Neutrophil (primary cell): ENCODE measurements around the gene NSD1.

Experiments used
- H3K27ac ChIP-seq: fragments of 200-600 bp; sonication (generic); 2 replicates; pipeline ENCODE4 v1.5.1; 2016; ENCODE audit warnings: mild to moderate bottlenecking, moderate library complexity
- H3K27me3 ChIP-seq: fragments of 200-600 bp; sonication (generic); 2 replicates; pipeline ENCODE4 v1.6.0; 2016; ENCODE audit warnings: mild to moderate bottlenecking
- H3K36me3 ChIP-seq: fragments of 200-600 bp; sonication (generic); 2 replicates; pipeline ENCODE4 v1.5.1; 2017
- H3K4me1 ChIP-seq, 2 experiments: fragments of 200-600 bp in 1 of 2; sonication (generic) in 1 of 2; 1 replicate in 1 of 2; 2 replicates in 1 of 2; pipeline versions ENCODE4 v1.5.1 to v1.6.1; 2013 to 2016; ENCODE audit warnings: low read depth in 1 of 2, low read length in 1 of 2, mild to moderate bottlenecking in 1 of 2, moderate library complexity in 1 of 2; ENCODE audit not compliant: control insufficient read depth in 1 of 2, insufficient read depth in 1 of 2
- H3K4me3 ChIP-seq, 2 experiments: fragments of 200-600 bp in 1 of 2; sonication (generic) in 1 of 2; 1 replicate in 1 of 2; 2 replicates in 1 of 2; pipeline ENCODE4 v1.5.1; 2013 to 2016; ENCODE audit warnings: low read depth in 1 of 2, low read length in 1 of 2, mild to moderate bottlenecking in 1 of 2, moderate library complexity in 1 of 2
- H3K9me3 ChIP-seq: fragments of 200-600 bp; sonication (generic); 2 replicates; pipeline ENCODE4 v1.5.1; 2016
- TF ChIP-seq, protein P1 (sequence below): fragments of 200-600 bp; sonication (generic); IDR thresholded peaks from 2 replicates; pipeline ENCODE4 v1.5.1; 2016; ENCODE audit warnings: antibody characterized with exemption

NSD1 gene

DNA sequence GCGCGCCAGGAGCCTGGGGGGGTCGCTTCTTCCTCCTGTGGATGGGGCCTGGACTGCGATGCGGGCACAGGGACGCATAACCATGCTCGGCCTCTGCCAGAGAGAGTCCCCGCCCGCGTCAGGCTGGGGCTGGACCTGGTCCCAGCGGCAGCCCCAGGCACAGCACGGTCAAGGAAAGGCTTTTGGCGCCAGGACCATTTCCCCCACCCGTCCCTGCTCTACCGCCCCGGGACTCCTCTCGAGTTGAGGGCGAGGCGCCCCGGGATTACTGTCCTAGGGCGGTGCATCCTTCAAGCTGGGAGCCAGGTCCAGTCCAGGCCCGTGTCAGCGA, 177.8 kb downstream of the NSD1 start:
- Histone ChIP-seq H3K4me3 (peak overlapping the region; percentile 79 to 99), H3K36me3 (peaks cover 4% of the 10 kb centered on the region), H3K27ac (peak overlapping the region; percentile 95), H3K9me3 (no peaks in the 10 kb centered on the region), H3K27me3 (no peaks in the 10 kb centered on the region), H3K4me1 (peaks cover 69 to 74% of the 10 kb centered on the region in 2 experiments)
- TF ChIP-seq, protein P1, sequence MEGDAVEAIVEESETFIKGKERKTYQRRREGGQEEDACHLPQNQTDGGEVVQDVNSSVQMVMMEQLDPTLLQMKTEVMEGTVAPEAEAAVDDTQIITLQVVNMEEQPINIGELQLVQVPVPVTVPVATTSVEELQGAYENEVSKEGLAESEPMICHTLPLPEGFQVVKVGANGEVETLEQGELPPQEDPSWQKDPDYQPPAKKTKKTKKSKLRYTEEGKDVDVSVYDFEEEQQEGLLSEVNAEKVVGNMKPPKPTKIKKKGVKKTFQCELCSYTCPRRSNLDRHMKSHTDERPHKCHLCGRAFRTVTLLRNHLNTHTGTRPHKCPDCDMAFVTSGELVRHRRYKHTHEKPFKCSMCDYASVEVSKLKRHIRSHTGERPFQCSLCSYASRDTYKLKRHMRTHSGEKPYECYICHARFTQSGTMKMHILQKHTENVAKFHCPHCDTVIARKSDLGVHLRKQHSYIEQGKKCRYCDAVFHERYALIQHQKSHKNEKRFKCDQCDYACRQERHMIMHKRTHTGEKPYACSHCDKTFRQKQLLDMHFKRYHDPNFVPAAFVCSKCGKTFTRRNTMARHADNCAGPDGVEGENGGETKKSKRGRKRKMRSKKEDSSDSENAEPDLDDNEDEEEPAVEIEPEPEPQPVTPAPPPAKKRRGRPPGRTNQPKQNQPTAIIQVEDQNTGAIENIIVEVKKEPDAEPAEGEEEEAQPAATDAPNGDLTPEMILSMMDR = no peak

- Histone ChIP-seq H3K4me3 (peak within 1 kb of the TSS; percentile 79 to 99), H3K27ac (peak within 1 kb of the TSS; percentile 95), H3K36me3 (no peaks in the 10 kb centered on the region), H3K27me3 (no peaks in the 10 kb centered on the region), H3K9me3 (no peaks in the 10 kb centered on the region), H3K4me1 (peaks cover 63 to 68% of the 10 kb centered on the region in 2 experiments)
- TF ChIP-seq, protein P1 = peak; percentile 39
These were observed 178.4 kb downstream of the NSD1 start, which contains the start of gene MXD3 for GRCh38 chr5:177311723-177312648. MXD3 (minus strand) TSS chr5:177311898; CDS start chr5:177311830, 68 bp downstream.

DNA sequence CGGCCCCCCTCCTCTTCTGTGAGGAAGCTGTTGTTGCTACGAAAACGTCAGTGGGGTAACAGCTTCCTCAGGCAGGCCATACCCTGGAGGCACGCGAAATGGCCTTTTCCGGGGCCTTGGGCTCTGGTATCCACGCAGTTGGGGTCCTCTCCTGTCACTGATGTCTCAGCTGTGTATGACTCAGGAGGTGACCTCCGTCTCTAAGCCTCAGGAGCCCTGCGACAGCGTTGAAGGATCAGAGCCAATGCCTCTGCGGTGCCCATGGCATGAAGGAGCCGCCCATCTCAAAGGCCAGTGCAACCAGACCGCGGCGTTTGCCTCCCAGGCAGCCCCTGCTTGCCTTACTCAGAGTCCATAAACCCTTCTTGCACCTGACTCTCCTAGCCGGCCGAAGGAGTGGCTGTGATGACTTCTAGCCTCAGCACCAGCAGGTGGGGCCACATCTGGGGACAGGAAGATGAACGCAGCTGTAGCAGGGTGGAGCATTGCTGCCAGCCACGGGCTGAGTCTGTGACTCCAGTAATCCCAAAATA, 179.1 kb downstream of the NSD1 start:
- peak overlapping the region; percentile 95 for H3K27ac ChIP-seq
- peaks cover 63 to 64% of the 10 kb centered on the region in 2 experiments for H3K4me1 ChIP-seq
- H3K9me3 ChIP-seq = no peaks in the 10 kb centered on the region
- peak overlapping the region; percentile 79 to 99 for H3K4me3 ChIP-seq
- no peaks in the 10 kb centered on the region for H3K36me3 ChIP-seq
- TF ChIP-seq, protein P1 = no peak
- no peaks in the 10 kb centered on the region for H3K27me3 ChIP-seq

GRCh38 chr5:177313561-177314259, 180.1 kb downstream of the NSD1 start:
- Histone ChIP-seq H3K27me3 (no peaks in the 10 kb centered on the region), H3K9me3 (no peaks in the 10 kb centered on the region), H3K4me1 (peaks cover 62 to 64% of the 10 kb centered on the region in 2 experiments), H3K36me3 (no peaks in the 10 kb centered on the region), H3K27ac (peak overlapping the region; percentile 95), H3K4me3 (no peak overlapping the region)
- TF ChIP-seq, protein P1 = no peak

DNA sequence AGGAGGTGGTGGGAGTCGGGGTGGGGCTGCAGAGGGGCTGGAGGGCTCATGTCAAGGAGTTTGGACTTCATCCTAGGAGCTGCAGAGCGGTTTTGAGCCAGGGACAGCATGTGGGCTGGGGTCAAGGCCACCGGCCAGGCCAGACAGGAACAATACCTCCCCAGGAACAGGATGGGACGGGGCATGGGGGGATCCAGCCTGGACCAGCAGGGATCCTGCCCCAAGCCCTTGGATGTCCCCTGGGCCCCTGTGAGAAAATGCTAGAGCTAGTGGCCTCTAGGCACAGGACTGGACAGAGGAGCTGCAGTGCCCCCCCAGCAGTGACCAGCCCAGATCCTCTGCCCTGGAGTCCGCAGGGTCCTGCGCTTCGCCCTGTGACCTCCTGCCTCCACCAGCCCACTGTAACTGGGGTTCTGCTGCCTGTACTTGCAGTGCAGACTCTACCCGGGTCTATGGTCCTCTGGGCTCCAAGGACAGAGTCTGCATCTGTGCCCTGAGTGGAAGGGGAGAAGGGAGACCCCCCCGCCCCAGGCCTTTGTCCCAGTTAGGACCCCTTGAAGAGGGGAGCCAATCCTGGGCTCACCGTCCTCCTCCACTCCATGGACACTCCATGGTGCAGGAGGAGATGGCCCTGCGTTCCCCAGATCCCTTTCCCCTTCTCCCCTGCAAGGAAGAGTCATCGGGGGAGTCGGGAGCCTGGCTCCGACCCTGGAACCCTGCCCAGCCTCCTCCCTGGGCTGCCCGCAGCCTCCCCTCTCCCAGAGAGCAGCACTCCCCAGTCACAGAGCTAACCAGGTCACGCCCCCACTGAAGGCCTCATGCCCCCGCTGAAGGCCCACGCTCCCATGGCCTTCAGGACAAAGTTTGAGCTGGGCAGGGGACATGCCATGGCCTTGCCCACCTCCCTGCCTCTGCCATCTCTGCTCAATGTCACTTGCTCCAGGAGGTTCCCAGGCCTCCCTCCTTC, 181.1 kb downstream of the NSD1 start:
- H3K27me3 ChIP-seq = no peaks in the 10 kb centered on the region
- no peaks in the 10 kb centered on the region for H3K36me3 ChIP-seq
- no peak overlapping the region for H3K27ac ChIP-seq
- H3K4me3 ChIP-seq = no peak overlapping the region
- TF ChIP-seq, protein P1 = no peak
- H3K4me1 ChIP-seq = peaks cover 61 to 64% of the 10 kb centered on the region in 2 experiments
- H3K9me3 ChIP-seq = no peaks in the 10 kb centered on the region
